Measurements from ENCODE around the gene CEACAM19. TPM values are rescaled to one million over a fixed set of nuclear protein-coding genes. Genes with fewer than 3 reads are reported as not detected.

CEACAM19 gene
- polyA plus RNA-seq, 3 donors, result 7.6 TPM; not detected in 2

GRCh38 chr19:44731081-44731480 lies 59.8 kb downstream of the CEACAM19 start:
- DNase-seq, result no peak
- Mint-ChIP-seq H3K4me3 (no peak overlapping the region), H3K27ac (no peak overlapping the region), H3K9me3 (peaks cover 0 to 5% (median 0%) of the 10 kb centered on the region in 7 donors), H3K4me1 (peaks cover 45% of the 10 kb centered on the region), H3K36me3 (peaks cover 0 to 2% of the 10 kb centered on the region in 2 donors), H3K27me3 (ENCODE audit: low read depth in 3 of 3) (peaks cover 2 to 5% (median 3%) of the 10 kb centered on the region in 3 donors)
- no peaks in the 10 kb centered on the region for H3K9me3 ChIP-seq (replicated peaks in 1 of 2; ENCODE audit: control insufficient read depth in 1 of 2, insufficient read depth in 1 of 2, low read length in 2 of 2)
- H3K4me2 ChIP-seq (replicated peaks; ENCODE audit: extremely low read depth, low read length, poor library complexity, severe bottlenecking), result no peak overlapping the region
- no peak for TF ChIP-seq CTCF (IDR thresholded peaks at IDR 0.05)
- H2AFZ ChIP-seq (ENCODE audit: insufficient read depth, low read depth, low read length, poor library complexity, severe bottlenecking), result no peak overlapping the region
- intact Hi-C loops (cut with micrococcal nuclease), result loop anchor here in 1 of 2 donors (5.0 kb wide), 1 partner anchor 39 kb away; no protein-coding TSS in a partner anchor
- no peaks in the 10 kb centered on the region for H4K20me1 ChIP-seq (ENCODE audit: insufficient read depth, low read length)
- no CpG with 5 or more reads among the region's 5 CpGs for WGBS (ENCODE audit: insufficient coverage)
- no peaks in the 10 kb centered on the region for H3K79me2 ChIP-seq (ENCODE audit: insufficient read depth, low read length)
- H3K27me3 ChIP-seq (ENCODE audit: control insufficient read depth in 2 of 2, insufficient read depth in 2 of 2, low read length in 2 of 2), result no peaks in the 10 kb centered on the region
- no peak overlapping the region for H3K4me3 ChIP-seq (replicated peaks in 1 of 3; ENCODE audit: low read depth in 2 of 3, low read length in 3 of 3)
- H3K36me3 ChIP-seq (replicated peaks in 1 of 2; ENCODE audit: control insufficient read depth in 1 of 2, insufficient read depth in 2 of 2, low read length in 2 of 2), result no peaks in the 10 kb centered on the region
- no peak overlapping the region for H3K9ac ChIP-seq (ENCODE audit: insufficient read depth, low read length, poor library complexity, severe bottlenecking)
- no peak overlapping the region for H3K27ac ChIP-seq (ENCODE audit: low read depth in 1 of 2, low read length in 2 of 2)
- peaks cover 26 to 44% of the 10 kb centered on the region in 2 donors for H3K4me1 ChIP-seq (ENCODE audit: control insufficient read depth in 1 of 2, insufficient read depth in 2 of 2, low read length in 2 of 2)

GRCh38 chr19:44731622-44732021 lies 60.3 kb downstream of the CEACAM19 start:
- peaks cover 0 to 5% (median 0%) of the 10 kb centered on the region in 7 donors for H3K9me3 Mint-ChIP-seq
- intact Hi-C loops (cut with micrococcal nuclease), result loop anchor here in 1 of 2 donors (5.0 kb wide), 1 partner anchor 39 kb away; no protein-coding TSS in a partner anchor
- H3K4me2 ChIP-seq (replicated peaks; ENCODE audit: extremely low read depth, low read length, poor library complexity, severe bottlenecking), result no peak overlapping the region
- peaks cover 46% of the 10 kb centered on the region for H3K4me1 Mint-ChIP-seq
- H3K36me3 ChIP-seq (replicated peaks in 1 of 2; ENCODE audit: control insufficient read depth in 1 of 2, insufficient read depth in 2 of 2, low read length in 2 of 2), result no peaks in the 10 kb centered on the region
- no peak overlapping the region for H3K4me3 Mint-ChIP-seq
- DNase-seq, result no peak
- no peaks in the 10 kb centered on the region for H3K9me3 ChIP-seq (replicated peaks in 1 of 2; ENCODE audit: control insufficient read depth in 1 of 2, insufficient read depth in 1 of 2, low read length in 2 of 2)
- H3K27me3 ChIP-seq (ENCODE audit: control insufficient read depth in 2 of 2, insufficient read depth in 2 of 2, low read length in 2 of 2), result no peaks in the 10 kb centered on the region
- no peak for TF ChIP-seq CTCF (IDR thresholded peaks at IDR 0.05)
- H3K27ac ChIP-seq (ENCODE audit: low read depth in 1 of 2, low read length in 2 of 2), result no peak overlapping the region
- no peak overlapping the region for H3K4me3 ChIP-seq (replicated peaks in 1 of 3; ENCODE audit: low read depth in 2 of 3, low read length in 3 of 3)
- H3K27me3 Mint-ChIP-seq (ENCODE audit: low read depth in 3 of 3), result peaks cover 2 to 5% (median 2%) of the 10 kb centered on the region in 3 donors
- no peak overlapping the region for H3K9ac ChIP-seq (ENCODE audit: insufficient read depth, low read length, poor library complexity, severe bottlenecking)
- no peak overlapping the region for H2AFZ ChIP-seq (ENCODE audit: insufficient read depth, low read depth, low read length, poor library complexity, severe bottlenecking)
- peak overlapping the region in 2 of 7 donors; percentile 5 to 68 for H3K27ac Mint-ChIP-seq
- no peaks in the 10 kb centered on the region for H4K20me1 ChIP-seq (ENCODE audit: insufficient read depth, low read length)
- H3K4me1 ChIP-seq (ENCODE audit: control insufficient read depth in 1 of 2, insufficient read depth in 2 of 2, low read length in 2 of 2), result peaks cover 31 to 49% of the 10 kb centered on the region in 2 donors
- 85% methylated on average over 2 of the region's 5 CpGs for WGBS (ENCODE audit: insufficient coverage)
- H3K79me2 ChIP-seq (ENCODE audit: insufficient read depth, low read length), result no peaks in the 10 kb centered on the region
- H3K36me3 Mint-ChIP-seq, result peaks cover 0 to 2% of the 10 kb centered on the region in 2 donors

All from CD14-positive monocyte (primary cell).